K562 (cell line): ENCODE results near the gene CDC5L. TPM values are rescaled to one million over a fixed set of nuclear protein-coding genes. Genes with fewer than 3 reads are reported as not detected.
A peak's percentile ranks its signal among the peaks of the same experiment; 100 is the strongest.

ENCODE experiments used
- DPF2 ChIP-seq: fragments of 450-650 bp; IDR thresholded peaks from 2 replicates; pipeline ENCODE4 v1.6.1; 2016
- ESRRA ChIP-seq: fragments of 450-650 bp; IDR thresholded peaks from 2 replicates; pipeline ENCODE4 v1.6.1; 2014; ENCODE audit warnings: low read depth, mild to moderate bottlenecking, moderate library complexity, borderline replicate concordance
- ESRRB ChIP-seq: fragments of 250-450 bp; sonication (Bioruptor Pico); IDR thresholded peaks from 2 replicates; pipeline ENCODE4 v1.5.0; 2020; ENCODE audit warnings: mild to moderate bottlenecking, moderate library complexity, borderline replicate concordance
- GABPA ChIP-seq: fragments of 200-800 bp; sonication (Bioruptor generic); conservative IDR thresholded peaks from 2 replicates; pipeline ENCODE4 v1.6.1; 2016; ENCODE audit warnings: low read depth, missing genetic modification characterization, missing compliant biosample characterization
- HCFC1 ChIP-seq: IDR thresholded peaks from 2 replicates; pipeline ENCODE4 v1.6.1; 2012; ENCODE audit warnings: low read depth, low read length, improper control_type of control experiment
- L3MBTL2 ChIP-seq: fragments of 450-650 bp; IDR thresholded peaks from 2 replicates; pipeline ENCODE4 v1.6.1; 2016; ENCODE audit warnings: mild to moderate bottlenecking, moderate library complexity
- NCOA4 ChIP-seq: fragments of 450-650 bp; IDR thresholded peaks from 2 replicates; pipeline ENCODE4 v1.6.1; 2018; ENCODE audit warnings: mild to moderate bottlenecking; ENCODE audit not compliant: partially characterized antibody
- NR2F6 ChIP-seq: fragments of 450-650 bp; formaldehyde crosslinking; IDR thresholded peaks from 2 replicates; pipeline ENCODE4 v1.4.0; 2020; ENCODE audit warnings: mild to moderate bottlenecking
- POLR3G ChIP-seq: IDR thresholded peaks from 2 replicates; pipeline ENCODE4 v1.6.1; 2011; ENCODE audit not compliant: insufficient read length, insufficient replicate concordance; ENCODE audit errors: extremely low read depth
- PRMT5 ChIP-seq: sonication (generic); formaldehyde crosslinking; IDR thresholded peaks from 2 replicates; pipeline ENCODE4 v1.5.0; 2020; ENCODE audit warnings: missing genetic modification reagents
- RBM34 ChIP-seq: fragments of 200-400 bp; formaldehyde crosslinking; IDR thresholded peaks from 2 replicates; pipeline ENCODE4 v1.6.1; 2018; ENCODE audit warnings: low read length, borderline replicate concordance; ENCODE audit not compliant: insufficient read depth
- RFX7 ChIP-seq: fragments of 250-450 bp; sonication (Bioruptor Pico); IDR thresholded peaks from 2 replicates; pipeline ENCODE4 v1.5.1; 2021; ENCODE audit warnings: mild to moderate bottlenecking
- SMARCA4 ChIP-seq: fragments of 450-650 bp; IDR thresholded peaks from 2 replicates; pipeline ENCODE4 v1.6.1; 2016
- SMC3 ChIP-seq: conservative IDR thresholded peaks from 2 replicates; pipeline ENCODE4 v1.6.1; 2011; ENCODE audit warnings: low read depth, low read length, improper control_type of control experiment; ENCODE audit not compliant: insufficient read depth
- SRSF9 ChIP-seq: fragments of 200-400 bp; formaldehyde crosslinking; IDR thresholded peaks from 2 replicates; pipeline ENCODE4 v1.6.1; 2017; ENCODE audit warnings: low read depth, low read length, borderline replicate concordance
- STAG1 ChIP-seq: sonication (generic); formaldehyde crosslinking; IDR thresholded peaks from 2 replicates; pipeline ENCODE4 v1.5.0; 2020; ENCODE audit warnings: missing genetic modification reagents, borderline replicate concordance
- ZNF143 ChIP-seq: sonication (generic); formaldehyde crosslinking; IDR thresholded peaks from 2 replicates; pipeline ENCODE4 v1.9.0; 2022; ENCODE audit warnings: mild to moderate bottlenecking, missing genetic modification reagents
- ZNF217 ChIP-seq: sonication (generic); formaldehyde crosslinking; IDR thresholded peaks from 2 replicates; pipeline ENCODE4 v1.8.0; 2022; ENCODE audit warnings: mild to moderate bottlenecking, missing genetic modification reagents
- ZNF316 ChIP-seq: fragments of 450-650 bp; IDR thresholded peaks from 2 replicates; pipeline ENCODE4 v1.6.1; 2016
- ZNF830 ChIP-seq: fragments of 250-450 bp; sonication (Bioruptor Pico); IDR thresholded peaks from 2 replicates; pipeline ENCODE4 v1.5.0; 2021; ENCODE audit warnings: mild to moderate bottlenecking
- polyA plus RNA-seq, 8 experiments: library from polyadenylated mRNA; depleted of rRNA in 4 of 8; stranded (reverse) in 5 of 8; unstranded in 3 of 8; fragments of >200 nt; fragmentation: Nextera tagmentation in 2 of 8; fragmentation: Illumina TruSeq in 1 of 8; extraction: Ambion mirVana in 2 of 8; extraction: Trizol in 1 of 8; gene quantifications; 2 replicates each; pipeline versions ENCODE4 v1.2.1 to v1.2.3, GENCODE V29; 2011 to 2014; ENCODE audit warnings: inconsistent platforms in 1 of 8, missing spikeins in 1 of 8
- total RNA-seq, 7 experiments: library from RNA; depleted of rRNA in 6 of 7; stranded (reverse); fragments of >200 nt in 6 of 7; fragmentation: Illumina TruSeq in 2 of 7; extraction: Trizol in 2 of 7; gene quantifications; 2 replicates each; pipeline versions ENCODE4 v1.2.1 to v1.2.3, GENCODE V29; 2011 to 2021; ENCODE audit warnings: low replicate concordance in 1 of 7
- TF ChIP-seq, protein P1 (sequence below): fragments of 250-450 bp; sonication (Bioruptor Pico); IDR thresholded peaks from 2 replicates; pipeline ENCODE4 v1.5.0; 2020; ENCODE audit warnings: mild to moderate bottlenecking, borderline replicate concordance
- TF ChIP-seq, protein P2 (sequence below): sonication (generic); formaldehyde crosslinking; IDR thresholded peaks from 2 replicates; pipeline ENCODE4 v1.8.0; 2022; ENCODE audit warnings: missing genetic modification reagents, mild to moderate bottlenecking, moderate library complexity, borderline replicate concordance
- TF ChIP-seq, protein P3 (sequence below): fragments of 450-650 bp; formaldehyde crosslinking; IDR thresholded peaks from 2 replicates; pipeline ENCODE4 v1.4.0; 2020; ENCODE audit warnings: mild to moderate bottlenecking, moderate library complexity
- TF ChIP-seq, protein P4 (sequence below): fragments of 250-450 bp; sonication (Bioruptor Pico); IDR thresholded peaks from 2 replicates; pipeline ENCODE4 v1.5.0; 2021

The CDC5L gene
- total and polyA plus RNA-seq, 9 of the 15 experiments (the other 6 are each of a cell fraction or from before 2014, with no cell fraction given): 22.3 to 44.2 (median 30.8) TPM

DNA sequence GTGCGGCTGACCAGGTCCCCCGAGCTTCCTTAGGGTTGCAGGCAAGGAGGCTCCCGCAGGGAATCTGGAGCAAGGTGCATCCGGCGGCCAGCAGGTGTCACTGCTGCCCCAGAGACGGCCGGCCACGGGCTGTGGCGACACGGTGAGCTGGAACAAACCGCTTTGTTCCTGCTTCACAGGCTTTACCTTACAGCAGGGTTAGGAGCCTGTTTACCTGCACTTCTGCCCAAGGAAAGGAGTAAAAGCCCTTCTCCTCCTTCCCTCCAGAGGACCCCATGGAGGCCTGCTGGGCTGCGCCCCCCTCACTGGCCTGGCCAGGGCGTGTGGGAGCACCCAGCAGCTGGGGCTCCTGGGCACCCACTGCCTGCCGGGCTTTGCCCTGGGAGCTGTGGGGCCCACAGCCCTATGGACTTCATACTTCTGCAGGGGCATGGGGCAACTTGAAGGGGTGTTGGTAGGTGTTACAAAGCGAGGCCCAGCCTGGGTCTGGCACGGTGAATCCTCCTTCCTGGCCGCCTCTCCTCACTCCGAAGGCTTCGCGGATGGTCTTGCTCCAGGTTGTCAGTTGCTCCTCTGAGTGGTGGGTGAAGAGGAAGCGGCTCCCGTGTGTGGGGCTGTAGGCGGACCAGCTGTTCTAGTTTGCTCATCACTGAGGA, 88.4 kb downstream of the CDC5L start (continued):
- TF ChIP-seq, protein P1, sequence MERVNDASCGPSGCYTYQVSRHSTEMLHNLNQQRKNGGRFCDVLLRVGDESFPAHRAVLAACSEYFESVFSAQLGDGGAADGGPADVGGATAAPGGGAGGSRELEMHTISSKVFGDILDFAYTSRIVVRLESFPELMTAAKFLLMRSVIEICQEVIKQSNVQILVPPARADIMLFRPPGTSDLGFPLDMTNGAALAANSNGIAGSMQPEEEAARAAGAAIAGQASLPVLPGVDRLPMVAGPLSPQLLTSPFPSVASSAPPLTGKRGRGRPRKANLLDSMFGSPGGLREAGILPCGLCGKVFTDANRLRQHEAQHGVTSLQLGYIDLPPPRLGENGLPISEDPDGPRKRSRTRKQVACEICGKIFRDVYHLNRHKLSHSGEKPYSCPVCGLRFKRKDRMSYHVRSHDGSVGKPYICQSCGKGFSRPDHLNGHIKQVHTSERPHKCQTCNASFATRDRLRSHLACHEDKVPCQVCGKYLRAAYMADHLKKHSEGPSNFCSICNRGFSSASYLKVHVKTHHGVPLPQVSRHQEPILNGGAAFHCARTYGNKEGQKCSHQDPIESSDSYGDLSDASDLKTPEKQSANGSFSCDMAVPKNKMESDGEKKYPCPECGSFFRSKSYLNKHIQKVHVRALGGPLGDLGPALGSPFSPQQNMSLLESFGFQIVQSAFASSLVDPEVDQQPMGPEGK (CRISPR knock-in tag): no peak
- no peak for TF ChIP-seq ZNF316
- 0 out of 2 replicates have a peak, but pooled peaks have one; percentile 17 for TF ChIP-seq ZNF143
- no peak for TF ChIP-seq ZNF217 (CRISPR knock-in tag)
- 0 out of 2 replicates have a peak, but pooled peaks have one; percentile 43 for TF ChIP-seq GABPA (tag)
- TF ChIP-seq POLR3G: no peak
- no peak for TF ChIP-seq ZNF830 (CRISPR knock-in tag)
- TF ChIP-seq PRMT5 (CRISPR knock-in tag): no peak
- peak; percentile 49; the same call in 1 of the 2 replicates for TF ChIP-seq SMARCA4
- no peak for TF ChIP-seq NCOA4
- peak; percentile 41; the same call in 1 of the 2 replicates for TF ChIP-seq HCFC1
- TF ChIP-seq, protein P2, sequence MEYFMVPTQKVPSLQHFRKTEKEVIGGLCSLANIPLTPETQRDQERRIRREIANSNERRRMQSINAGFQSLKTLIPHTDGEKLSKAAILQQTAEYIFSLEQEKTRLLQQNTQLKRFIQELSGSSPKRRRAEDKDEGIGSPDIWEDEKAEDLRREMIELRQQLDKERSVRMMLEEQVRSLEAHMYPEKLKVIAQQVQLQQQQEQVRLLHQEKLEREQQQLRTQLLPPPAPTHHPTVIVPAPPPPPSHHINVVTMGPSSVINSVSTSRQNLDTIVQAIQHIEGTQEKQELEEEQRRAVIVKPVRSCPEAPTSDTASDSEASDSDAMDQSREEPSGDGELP (CRISPR knock-in tag): peak; percentile 58
- no peak for TF ChIP-seq ESRRB (CRISPR knock-in tag)
- TF ChIP-seq DPF2: no peak
- TF ChIP-seq, protein P3, sequence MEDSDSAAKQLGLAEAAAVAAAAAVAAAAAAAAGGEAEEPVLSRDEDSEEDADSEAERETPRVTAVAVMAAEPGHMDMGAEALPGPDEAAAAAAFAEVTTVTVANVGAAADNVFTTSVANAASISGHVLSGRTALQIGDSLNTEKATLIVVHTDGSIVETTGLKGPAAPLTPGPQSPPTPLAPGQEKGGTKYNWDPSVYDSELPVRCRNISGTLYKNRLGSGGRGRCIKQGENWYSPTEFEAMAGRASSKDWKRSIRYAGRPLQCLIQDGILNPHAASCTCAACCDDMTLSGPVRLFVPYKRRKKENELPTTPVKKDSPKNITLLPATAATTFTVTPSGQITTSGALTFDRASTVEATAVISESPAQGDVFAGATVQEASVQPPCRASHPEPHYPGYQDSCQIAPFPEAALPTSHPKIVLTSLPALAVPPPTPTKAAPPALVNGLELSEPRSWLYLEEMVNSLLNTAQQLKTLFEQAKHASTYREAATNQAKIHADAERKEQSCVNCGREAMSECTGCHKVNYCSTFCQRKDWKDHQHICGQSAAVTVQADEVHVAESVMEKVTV (CRISPR knock-in tag): peak; percentile 96
- no peak for TF ChIP-seq SRSF9
- peak; percentile 95 for TF ChIP-seq SMC3
- no peak for TF ChIP-seq NR2F6
- TF ChIP-seq RFX7 (CRISPR knock-in tag): no peak
- peak; percentile 50; the same call in 1 of the 2 replicates for TF ChIP-seq L3MBTL2
- TF ChIP-seq, protein P4, sequence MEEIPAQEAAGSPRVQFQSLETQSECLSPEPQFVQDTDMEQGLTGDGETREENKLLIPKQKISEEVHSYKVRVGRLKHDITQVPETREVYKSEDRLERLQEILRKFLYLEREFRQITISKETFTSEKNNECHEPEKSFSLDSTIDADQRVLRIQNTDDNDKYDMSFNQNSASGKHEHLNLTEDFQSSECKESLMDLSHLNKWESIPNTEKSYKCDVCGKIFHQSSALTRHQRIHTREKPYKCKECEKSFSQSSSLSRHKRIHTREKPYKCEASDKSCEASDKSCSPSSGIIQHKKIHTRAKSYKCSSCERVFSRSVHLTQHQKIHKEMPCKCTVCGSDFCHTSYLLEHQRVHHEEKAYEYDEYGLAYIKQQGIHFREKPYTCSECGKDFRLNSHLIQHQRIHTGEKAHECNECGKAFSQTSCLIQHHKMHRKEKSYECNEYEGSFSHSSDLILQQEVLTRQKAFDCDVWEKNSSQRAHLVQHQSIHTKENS (CRISPR knock-in tag): no peak
- peak; percentile 68; the same call in 1 of the 2 replicates for TF ChIP-seq ESRRA
- peak; percentile 93; the same call in 1 of the 2 replicates for TF ChIP-seq STAG1 (CRISPR knock-in tag)
- TF ChIP-seq RBM34: no peak
